ENCODE results near the gene BSND.
"Not testable (repeated sequence)": the region's sequence is repeated elsewhere in the genome, so short reads cannot be mapped to it uniquely, and the experiment has no call there.

The BSND gene

GRCh38 chr1:55010194-55010886 is 11.6 kb downstream of the BSND start:
- no peak overlapping the region for H3K4me3 ChIP-seq (ENCODE audit: low read depth in 1 of 2, low read length in 2 of 2)
- H3K36me3 ChIP-seq (ENCODE audit: insufficient read depth, low read length): no peaks in the 10 kb centered on the region
- H3K9me3 ChIP-seq (ENCODE audit: low read length): no peaks in the 10 kb centered on the region

DNA sequence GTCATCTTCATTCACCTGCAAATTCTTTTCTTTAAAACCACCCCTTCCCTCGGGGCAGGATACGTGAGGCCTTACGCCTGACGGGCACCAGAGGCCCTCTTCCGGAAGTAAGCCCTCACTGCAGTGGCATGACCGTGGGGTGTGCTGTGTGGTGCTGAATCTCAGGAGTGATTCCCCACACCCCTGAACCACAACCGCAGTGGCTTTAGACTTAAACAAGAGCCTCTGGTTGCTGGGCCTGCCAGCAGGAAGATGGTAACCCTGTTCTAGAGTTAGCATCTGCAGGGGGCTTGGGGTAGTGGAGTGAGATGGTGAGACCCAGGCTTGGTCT is 12.1 kb downstream of the BSND start:
- Histone ChIP-seq H3K4me1 (ENCODE audit: insufficient read depth, low read length) (no peaks in the 10 kb centered on the region), H3K9me3 (ENCODE audit: low read length) (no peaks in the 10 kb centered on the region)

More at GRCh38 chr1:55010194-55010886, 11.6 kb downstream of the BSND start:
- Histone ChIP-seq H3K9ac (ENCODE audit: low read length) (no peak overlapping the region), H3K27ac (ENCODE audit: low read depth, low read length) (no peak overlapping the region), H3K4me1 (ENCODE audit: insufficient read depth, low read length) (no peaks in the 10 kb centered on the region), H3K27me3 (ENCODE audit: control insufficient read depth in 1 of 2, insufficient read depth in 2 of 2, low read length in 2 of 2) (no peaks in the 10 kb centered on the region)

DNA sequence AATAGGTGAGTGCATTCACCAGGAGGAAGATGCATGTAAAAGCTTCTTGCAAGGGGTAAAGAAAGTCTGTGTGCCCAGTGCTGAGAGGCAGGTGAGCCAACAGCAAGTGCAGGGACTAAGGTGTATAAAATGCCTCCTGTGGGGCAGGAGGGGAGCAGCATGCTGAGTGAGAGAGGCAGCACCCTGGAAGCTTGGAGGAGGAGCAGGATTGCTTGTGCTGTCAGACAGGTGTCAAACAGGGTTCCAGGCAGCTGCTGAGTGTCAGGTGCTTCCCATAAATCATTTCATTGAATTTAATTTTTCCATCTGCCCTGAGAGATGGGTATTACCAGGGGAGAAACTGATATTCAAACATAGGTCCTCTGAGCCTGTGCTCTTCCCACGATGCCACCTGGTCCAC is 13.9 kb downstream of the BSND start:
- Histone ChIP-seq H3K4me3 (ENCODE audit: low read depth in 1 of 2, low read length in 2 of 2) (no peak overlapping the region), H3K27ac (ENCODE audit: low read depth, low read length) (no peak overlapping the region), H3K9me3 (ENCODE audit: low read length) (no peaks in the 10 kb centered on the region), H3K36me3 (ENCODE audit: insufficient read depth, low read length) (no peaks in the 10 kb centered on the region), H3K27me3 (ENCODE audit: control insufficient read depth in 1 of 2, insufficient read depth in 2 of 2, low read length in 2 of 2) (no peaks in the 10 kb centered on the region), H3K9ac (ENCODE audit: low read length) (no peak overlapping the region), H3K4me1 (ENCODE audit: insufficient read depth, low read length) (no peaks in the 10 kb centered on the region)

More for the DNA sequence above, 12.1 kb downstream of the BSND start:
- Histone ChIP-seq H3K4me3 (ENCODE audit: low read depth in 1 of 2, low read length in 2 of 2) (no peak overlapping the region), H3K36me3 (ENCODE audit: insufficient read depth, low read length) (no peaks in the 10 kb centered on the region), H3K27ac (ENCODE audit: low read depth, low read length) (no peak overlapping the region), H3K27me3 (ENCODE audit: control insufficient read depth in 1 of 2, insufficient read depth in 2 of 2, low read length in 2 of 2) (no peaks in the 10 kb centered on the region), H3K9ac (ENCODE audit: low read length) (no peak overlapping the region)

GRCh38 chr1:55015123-55015522 is 16.4 kb downstream of the BSND start:
- H3K4me1 ChIP-seq (ENCODE audit: insufficient read depth, low read length): no peaks in the 10 kb centered on the region
- H3K9ac ChIP-seq (ENCODE audit: low read length): no peak overlapping the region
- no peak overlapping the region for H3K4me3 ChIP-seq (ENCODE audit: low read depth in 1 of 2, low read length in 2 of 2)
- peaks cover 0 to 3% of the 10 kb centered on the region in 2 donors for H3K27me3 ChIP-seq (ENCODE audit: control insufficient read depth in 1 of 2, insufficient read depth in 2 of 2, low read length in 2 of 2)
- H3K9me3 ChIP-seq (ENCODE audit: low read length): no peaks in the 10 kb centered on the region
- H3K36me3 ChIP-seq (ENCODE audit: insufficient read depth, low read length): no peaks in the 10 kb centered on the region
- H3K27ac ChIP-seq (ENCODE audit: low read depth, low read length): no peak overlapping the region

DNA sequence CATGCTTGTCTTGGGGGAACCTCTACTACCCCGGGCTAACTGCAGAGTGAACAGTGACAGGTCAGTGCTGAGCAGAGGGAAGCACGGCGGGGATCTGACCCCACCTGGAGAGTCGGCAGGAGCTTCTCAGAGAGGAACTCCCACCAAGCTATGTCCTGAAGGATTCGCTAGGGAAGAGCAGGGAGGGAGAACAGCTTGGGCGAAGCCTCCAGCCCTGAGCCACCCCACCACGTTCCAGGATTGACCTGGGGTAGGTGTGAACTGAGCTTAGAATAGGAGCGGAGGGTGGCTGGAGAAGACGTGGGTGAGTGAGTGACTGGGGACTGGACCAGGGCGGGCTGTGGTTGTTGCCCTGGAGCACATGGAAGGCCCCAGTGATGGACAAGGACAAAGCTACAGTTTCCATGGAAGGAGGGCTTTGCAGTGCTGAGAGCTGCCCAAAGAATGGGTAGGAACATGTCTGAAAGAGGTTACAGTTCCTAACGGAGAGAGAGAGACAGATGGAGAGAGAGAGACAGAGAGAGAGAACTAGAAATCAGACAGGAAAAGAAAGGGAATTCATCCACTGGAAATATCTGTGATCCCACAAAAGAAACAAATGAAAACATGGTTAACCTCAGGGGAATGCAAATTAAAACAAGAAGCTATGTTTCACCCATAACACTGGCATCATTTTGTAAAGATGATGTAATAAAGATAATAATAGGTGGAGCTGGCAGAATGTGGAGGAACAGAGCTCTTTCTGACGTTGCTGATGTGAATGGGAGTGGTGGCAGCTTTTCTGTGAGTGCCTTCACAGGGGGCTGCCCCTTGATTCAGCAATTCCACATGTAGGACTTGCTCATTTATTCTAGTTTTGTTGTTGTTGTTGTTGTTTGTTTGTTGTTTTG is 17.2 kb downstream of the BSND start:
- Histone ChIP-seq H3K9me3 (ENCODE audit: low read length) (no peaks in the 10 kb centered on the region), H3K27ac (ENCODE audit: low read depth, low read length) (no peak overlapping the region), H3K9ac (ENCODE audit: low read length) (no peak overlapping the region), H3K4me1 (ENCODE audit: insufficient read depth, low read length) (no peaks in the 10 kb centered on the region), H3K27me3 (ENCODE audit: control insufficient read depth in 1 of 2, insufficient read depth in 2 of 2, low read length in 2 of 2) (peaks cover 0 to 3% of the 10 kb centered on the region in 2 donors), H3K36me3 (ENCODE audit: insufficient read depth, low read length) (no peaks in the 10 kb centered on the region), H3K4me3 (ENCODE audit: low read depth in 1 of 2, low read length in 2 of 2) (no peak overlapping the region)

- Histone ChIP-seq H3K9ac (ENCODE audit: low read length) (no peak overlapping the region), H3K9me3 (ENCODE audit: low read length) (no peaks in the 10 kb centered on the region), H3K4me3 (ENCODE audit: low read depth in 1 of 2, low read length in 2 of 2) (no peak overlapping the region), H3K27me3 (ENCODE audit: control insufficient read depth in 1 of 2, insufficient read depth in 2 of 2, low read length in 2 of 2) (peaks cover 0 to 3% of the 10 kb centered on the region in 2 donors), H3K4me1 (ENCODE audit: insufficient read depth, low read length) (no peaks in the 10 kb centered on the region), H3K36me3 (ENCODE audit: insufficient read depth, low read length) (no peaks in the 10 kb centered on the region), H3K27ac (ENCODE audit: low read depth, low read length) (no peak overlapping the region)
Measured at GRCh38 chr1:55018395-55018794, 19.7 kb downstream of the BSND start.

GRCh38 chr1:55021942-55022546 is 23.3 kb downstream of the BSND start:
- Histone ChIP-seq H3K36me3 (ENCODE audit: insufficient read depth, low read length) (no peaks in the 10 kb centered on the region), H3K27ac (ENCODE audit: low read depth, low read length) (no peak overlapping the region), H3K9ac (ENCODE audit: low read length) (no peak overlapping the region), H3K4me3 (ENCODE audit: low read depth in 1 of 2, low read length in 2 of 2) (no peak overlapping the region), H3K9me3 (ENCODE audit: low read length) (no peaks in the 10 kb centered on the region), H3K27me3 (ENCODE audit: control insufficient read depth in 1 of 2, insufficient read depth in 2 of 2, low read length in 2 of 2) (peaks cover 0 to 3% of the 10 kb centered on the region in 2 donors), H3K4me1 (ENCODE audit: insufficient read depth, low read length) (no peaks in the 10 kb centered on the region)

GRCh38 chr1:55024163-55024562 is 25.4 kb downstream of the BSND start:
- not testable (repeated sequence) for H3K4me1 ChIP-seq (ENCODE audit: insufficient read depth, low read length); H3K9ac ChIP-seq (ENCODE audit: low read length)

GRCh38 chr1:55026682-55027081 is 27.9 kb downstream of the BSND start:
- not testable (repeated sequence) for H3K4me1 ChIP-seq (ENCODE audit: insufficient read depth, low read length); H3K9me3 ChIP-seq (ENCODE audit: low read length); H3K36me3 ChIP-seq (ENCODE audit: insufficient read depth, low read length); H3K27me3 ChIP-seq (ENCODE audit: control insufficient read depth in 1 of 2, insufficient read depth in 2 of 2, low read length in 2 of 2); H3K27ac ChIP-seq (ENCODE audit: low read depth, low read length); H3K9ac ChIP-seq (ENCODE audit: low read length); H3K4me3 ChIP-seq (ENCODE audit: low read depth in 1 of 2, low read length in 2 of 2)

More at GRCh38 chr1:55024163-55024562, 25.4 kb downstream of the BSND start:
- H3K9me3 ChIP-seq (ENCODE audit: low read length); H3K27ac ChIP-seq (ENCODE audit: low read depth, low read length); H3K36me3 ChIP-seq (ENCODE audit: insufficient read depth, low read length); H3K4me3 ChIP-seq (ENCODE audit: low read depth in 1 of 2, low read length in 2 of 2); H3K27me3 ChIP-seq (ENCODE audit: control insufficient read depth in 1 of 2, insufficient read depth in 2 of 2, low read length in 2 of 2): not testable (repeated sequence)

DNA sequence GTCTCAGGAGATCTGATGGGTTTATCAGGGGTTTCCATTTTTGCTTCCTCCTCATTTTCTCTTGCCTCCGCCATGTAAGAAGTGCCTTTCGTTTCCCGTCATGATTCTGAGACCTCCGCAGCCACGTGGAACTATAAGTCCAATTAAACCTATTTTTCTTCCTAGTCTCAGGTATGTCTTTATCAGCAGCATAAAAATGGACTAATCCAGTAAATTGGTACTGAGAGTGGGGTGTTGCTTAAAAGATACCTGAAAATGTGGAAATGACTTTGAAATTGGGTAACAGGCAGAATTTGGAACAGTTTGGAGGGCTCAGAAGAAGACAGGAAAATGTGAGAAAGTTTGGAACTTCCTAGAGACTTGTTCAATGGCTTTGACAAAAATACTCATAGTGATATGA is 32.4 kb downstream of the BSND start:
- H3K27me3 ChIP-seq (ENCODE audit: control insufficient read depth in 1 of 2, insufficient read depth in 2 of 2, low read length in 2 of 2); H3K36me3 ChIP-seq (ENCODE audit: insufficient read depth, low read length); H3K27ac ChIP-seq (ENCODE audit: low read depth, low read length); H3K4me1 ChIP-seq (ENCODE audit: insufficient read depth, low read length); H3K4me3 ChIP-seq (ENCODE audit: low read depth in 1 of 2, low read length in 2 of 2); H3K9me3 ChIP-seq (ENCODE audit: low read length); H3K9ac ChIP-seq (ENCODE audit: low read length): not testable (repeated sequence)

GRCh38 chr1:55033265-55033614 is 34.5 kb downstream of the BSND start:
- Histone ChIP-seq H3K9ac (ENCODE audit: low read length) (no peak overlapping the region), H3K4me1 (ENCODE audit: insufficient read depth, low read length) (peaks cover 9% of the 10 kb centered on the region), H3K9me3 (ENCODE audit: low read length) (no peaks in the 10 kb centered on the region), H3K27ac (ENCODE audit: low read depth, low read length) (no peak overlapping the region), H3K4me3 (ENCODE audit: low read depth in 1 of 2, low read length in 2 of 2) (no peak overlapping the region), H3K27me3 (ENCODE audit: control insufficient read depth in 1 of 2, insufficient read depth in 2 of 2, low read length in 2 of 2) (peaks cover 8% of the 10 kb centered on the region in 2 donors), H3K36me3 (ENCODE audit: insufficient read depth, low read length) (no peaks in the 10 kb centered on the region)
